LNCAP (cell line): Measurements from ENCODE around the gene PWP1.

Source experiments
- CTCF ChIP-seq: fragments of 450-650 bp; IDR thresholded peaks from 2 replicates; pipeline ENCODE4 v1.5.1; 2017; ENCODE audit warnings: mild to moderate bottlenecking

Gene PWP1

GRCh38 chr12:107732365-107732764 lies 46.8 kb downstream of the PWP1 start:
- no peak for TF ChIP-seq CTCF

GRCh38 chr12:107734139-107734538 lies 48.5 kb downstream of the PWP1 start:
- no peak for TF ChIP-seq CTCF

- TF ChIP-seq CTCF: no peak
Measured at GRCh38 chr12:107735763-107736162, 50.2 kb downstream of the PWP1 start.

- no peak for TF ChIP-seq CTCF
Measured at GRCh38 chr12:107736914-107737313, 51.3 kb downstream of the PWP1 start.

GRCh38 chr12:107748472-107748871 lies 62.9 kb downstream of the PWP1 start:
- TF ChIP-seq CTCF: no peak

- TF ChIP-seq CTCF: no peak
Measured at GRCh38 chr12:107749083-107749482, 63.5 kb downstream of the PWP1 start.

GRCh38 chr12:107759410-107759809 lies 73.8 kb downstream of the PWP1 start:
- TF ChIP-seq CTCF: no peak

- TF ChIP-seq CTCF: no peak
Measured at GRCh38 chr12:107760207-107760808, 74.7 kb downstream of the PWP1 start.
